HepG2 (cell line): ENCODE results near the gene GATC. TPM values are rescaled to one million over a fixed set of nuclear protein-coding genes. Genes with fewer than 3 reads are reported as not detected.

ENCODE experiments used
- ATAC-seq: fragments of 200-7000 bp; cut with Tn5 transposase; 3 replicates; pipeline ENCODE4 v1.9.1; 2020; ENCODE audit warnings: mild to moderate bottlenecking, moderate library complexity
- BruUV-seq: library from RNA; stranded (reverse); fragments of 400-500 nt; replicated peaks from 2 replicates; lab custom pipeline; 2021; lab: Mats Ljungman, UMichigan
- CTCF ChIA-PET: fragments of 300-600 bp; formaldehyde crosslinking; extraction: SDS; loops from one replicate; lab custom pipeline; 2021; ENCODE audit warnings: low total read pairs, inconsistent platforms, low intra/inter-chr PET ratio; lab: Yijun Ruan, JAX
- POLR2A ChIA-PET: fragments of 350-600 bp; sonication (Branson Sonifier 250); formaldehyde crosslinking; loops from one replicate; lab custom pipeline; 2020; ENCODE audit warnings: antibody characterized with exemption, inconsistent platforms; lab: Yijun Ruan, JAX
- DNase-seq: peaks from one replicate; pipeline ENCODE4 v3.0.0-alpha.2; 2015; ENCODE audit warnings: low spot score
- FAIRE-seq: peaks from 3 replicates; lab custom pipeline; 2011; peaks lifted over from hg19 to GRCh38; lab: Jason Lieb, UNC
- H2AFZ ChIP-seq: one replicate; pipeline ENCODE4 v1.6.1; 2011; ENCODE audit warnings: low read length, inconsistent platforms
- H3K27ac ChIP-seq: fragments of 300-600 bp; 3 replicates; pipeline ENCODE4 v1.8.0; 2011; ENCODE audit warnings: mixed run types, mild to moderate bottlenecking, mixed read lengths, low read length, inconsistent platforms; ENCODE audit not compliant: insufficient read depth; ENCODE audit errors: extremely low read length
- H3K27me3 ChIP-seq, 2 experiments: fragments of 200-600 bp in 1 of 2; 2 replicates in 1 of 2; 3 replicates in 1 of 2; pipeline versions ENCODE4 v1.6.0 to v1.8.0; 2011; ENCODE audit warnings: low read length in 2 of 2, mild to moderate bottlenecking in 2 of 2, moderate library complexity in 2 of 2, inconsistent platforms in 1 of 2; ENCODE audit not compliant: insufficient read depth in 2 of 2, control insufficient read depth in 1 of 2
- H3K36me3 ChIP-seq, 2 experiments: fragments of 200-600 bp in 1 of 2; replicated peaks in 1 of 2; 2 replicates in 1 of 2; 3 replicates in 1 of 2; pipeline versions ENCODE4 v1.5.1 to v1.8.0; 2011; ENCODE audit warnings: low read length in 2 of 2, inconsistent platforms in 1 of 2; ENCODE audit not compliant: insufficient read depth in 2 of 2, control insufficient read depth in 1 of 2
- H3K4me1 ChIP-seq: 2 replicates; pipeline ENCODE4 v1.5.1; 2012; ENCODE audit warnings: low read length, inconsistent platforms; ENCODE audit not compliant: insufficient read depth
- H3K4me2 ChIP-seq: 2 replicates; pipeline ENCODE4 v1.6.0; 2011; ENCODE audit warnings: low read depth, low read length, inconsistent platforms
- H3K4me3 ChIP-seq, 3 experiments: fragments of 200-600 bp in 1 of 3; sonication (generic), shearing (Covaris generic) in 1 of 3; replicated peaks in 1 of 3; 2 replicates each; pipeline ENCODE4 v1.5.1; 2011 to 2016; ENCODE audit warnings: low read length in 3 of 3, inconsistent platforms in 2 of 3, low read depth in 2 of 3, mild to moderate bottlenecking in 2 of 3, control low read depth in 1 of 3, mixed read lengths in 1 of 3; ENCODE audit not compliant: insufficient read depth in 1 of 3
- H3K79me2 ChIP-seq: one replicate; pipeline ENCODE4 v1.6.1; 2011; ENCODE audit warnings: low read length, inconsistent platforms; ENCODE audit not compliant: insufficient read depth
- H3K9ac ChIP-seq: 2 replicates; pipeline ENCODE4 v1.6.0; 2011; ENCODE audit warnings: mild to moderate bottlenecking, low read depth, low read length, inconsistent platforms; ENCODE audit not compliant: insufficient read depth
- H3K9me3 ChIP-seq: 2 replicates; pipeline ENCODE4 v1.5.1; 2012; ENCODE audit warnings: mild to moderate bottlenecking, low read length
- H4K20me1 ChIP-seq: 2 replicates; pipeline ENCODE4 v1.6.0; 2011; ENCODE audit warnings: inconsistent platforms, mild to moderate bottlenecking, low read length, moderate library complexity; ENCODE audit not compliant: insufficient read depth
- ASH2L ChIP-seq: fragments of 300-600, 200-600 bp; sonication (generic); IDR thresholded peaks from 2 replicates; pipeline ENCODE4 v1.7.0; 2017; ENCODE audit warnings: low read depth, mild to moderate bottlenecking, moderate library complexity, mixed read lengths, low read length; ENCODE audit not compliant: insufficient read length
- BATF2 ChIP-seq: sonication (generic); formaldehyde crosslinking; IDR thresholded peaks from 2 replicates; pipeline ENCODE4 v1.8.0; 2022; ENCODE audit warnings: mild to moderate bottlenecking, missing genetic modification reagents, moderate library complexity
- EP300 ChIP-seq, 3 experiments: sonication (generic) in 1 of 3; formaldehyde crosslinking in 1 of 3; IDR thresholded peaks; 2 replicates each; pipeline versions ENCODE4 v1.5.1 to v1.6.1; 2011 to 2020; ENCODE audit warnings: low read depth in 2 of 3, low read length in 2 of 3, borderline replicate concordance in 1 of 3, improper control_type of control experiment in 1 of 3, mild to moderate bottlenecking in 1 of 3, missing genetic modification reagents in 1 of 3, moderate library complexity in 1 of 3
- ETV5 ChIP-seq: IDR thresholded peaks from 2 replicates; pipeline ENCODE4 v1.6.1; 2018; ENCODE audit warnings: missing biosample characterization, missing genetic modification reagents, inconsistent platforms, borderline replicate concordance
- GABPA ChIP-seq, 2 experiments: IDR thresholded peaks; 2 replicates each; pipeline ENCODE4 v1.6.1; 2011 to 2016; ENCODE audit warnings: low read depth in 2 of 2, low read length in 1 of 2, missing biosample characterization in 1 of 2, missing genetic modification characterization in 1 of 2
- HOXA9 ChIP-seq: sonication (generic); formaldehyde crosslinking; IDR thresholded peaks from 2 replicates; pipeline ENCODE4 v1.8.1; 2022; ENCODE audit warnings: missing genetic modification reagents, mild to moderate bottlenecking, moderate library complexity, borderline replicate concordance
- REL ChIP-seq: sonication (generic); formaldehyde crosslinking; conservative IDR thresholded peaks from 2 replicates; pipeline ENCODE4 v1.8.0; 2022; ENCODE audit warnings: mild to moderate bottlenecking, missing genetic modification reagents, moderate library complexity
- RFX3 ChIP-seq: IDR thresholded peaks from 2 replicates; pipeline ENCODE4 v1.6.1; 2016; ENCODE audit warnings: missing biosample characterization, missing genetic modification reagents
- SAP130 ChIP-seq: IDR thresholded peaks from 2 replicates; pipeline ENCODE4 v1.6.1; 2016; ENCODE audit warnings: low read depth
- TCF7L2 ChIP-seq: IDR thresholded peaks from 2 replicates; pipeline ENCODE4 v1.6.1; 2011; ENCODE audit warnings: mild to moderate bottlenecking, low read depth, low read length, moderate library complexity
- TEAD2 ChIP-seq: sonication (generic); formaldehyde crosslinking; IDR thresholded peaks from 2 replicates; pipeline ENCODE4 v1.9.0; 2021; ENCODE audit warnings: missing genetic modification reagents
- ZBTB46 ChIP-seq: sonication (generic); formaldehyde crosslinking; IDR thresholded peaks from 2 replicates; pipeline ENCODE4 v1.4.0; 2020; ENCODE audit warnings: mild to moderate bottlenecking, missing genetic modification reagents, borderline replicate concordance
- ZNF737 ChIP-seq: sonication (generic); formaldehyde crosslinking; IDR thresholded peaks from 2 replicates; pipeline ENCODE4 v1.5.0; 2020; ENCODE audit warnings: missing genetic modification reagents, mild to moderate bottlenecking, borderline replicate concordance
- WGBS: methylation state at CpG from one replicate; pipeline ENCODE4 v1.1.6; 2017; ENCODE audit warnings: low lambda C conversion rate; 5-methylcytosine and 5-hydroxymethylcytosine counted together
- in situ Hi-C: cut with HindIII; loops from 2 replicates; pipeline ENCODE4 v1.10.0; 2017; ENCODE audit warnings: low pct_unique_long_range_greater_than_20kb; ENCODE audit not compliant: extremely low pct_ligation_motif_present
- intact Hi-C: fragments of 100-400 bp; cut with micrococcal nuclease; formaldehyde crosslinking; loops from one replicate; pipeline ENCODE4 v1.10.0; 2022; ENCODE audit not compliant: unreplicated experiment
- polyA plus RNA-seq, 8 experiments: library from polyadenylated mRNA; depleted of rRNA in 3 of 8; stranded (reverse) in 7 of 8; unstranded in 1 of 8; fragments of >200 nt; fragmentation: Illumina TruSeq in 4 of 8; extraction: Trizol in 4 of 8; gene quantifications; 2 replicates each; pipeline versions ENCODE4 v1.2.1 to v1.2.3, GENCODE V29; 2011 to 2016; ENCODE audit warnings: low read depth in 4 of 8, missing spikeins in 1 of 8, mixed read lengths in 1 of 8; ENCODE audit not compliant: insufficient read depth in 1 of 8
- total RNA-seq, 5 experiments: library from RNA; depleted of rRNA; stranded (reverse); fragments of >200 nt; fragmentation: Illumina TruSeq; extraction: Trizol; gene quantifications; 2 replicates each; pipeline ENCODE4 v1.2.3, GENCODE V29; 2016; ENCODE audit warnings: low read depth in 1 of 5

Gene GATC
- total and polyA plus RNA-seq, 2 of the 13 experiments (the other 11 are each of a cell fraction or from before 2014, with no cell fraction given): 17.7 to 29.7 TPM

- no peaks in the 10 kb centered on the region for H4K20me1 ChIP-seq
- H2AFZ ChIP-seq: no peak overlapping the region
- H3K4me2 ChIP-seq: no peak overlapping the region
- H3K36me3 ChIP-seq: no peaks in the 10 kb centered on the region
- in situ Hi-C loops: no loop called here
- H3K4me3 ChIP-seq: no peak overlapping the region
- WGBS: 93% methylated on average over 6 of the region's 6 CpGs
- ChIA-PET POLR2A (interaction anchor here (1.1 to 1.2 kb wide), 2 partner anchors 22 to 158 kb away, joined by 4 to 6 read pairs; partner anchors contain the start of gene DYNLL1), CTCF (no interaction called here)
- H3K4me1 ChIP-seq: peaks cover 40% of the 10 kb centered on the region
- H3K27me3 ChIP-seq: no peaks in the 10 kb centered on the region; a peak in 1 of 5 replicates
- FAIRE-seq (no peak), ATAC-seq (no peak), DNase-seq (no peak)
- H3K79me2 ChIP-seq: peaks cover 8% of the 10 kb centered on the region
- H3K9ac ChIP-seq: no peak overlapping the region
- no peaks in the 10 kb centered on the region for H3K9me3 ChIP-seq
- no TSS peak for BruUV-seq
- TF ChIP-seq TEAD2 (CRISPR knock-in tag): no peak
- TF ChIP-seq HOXA9 (CRISPR knock-in tag): no peak
- no peak for TF ChIP-seq TCF7L2
- TF ChIP-seq ZNF737 (CRISPR knock-in tag): no peak
- TF ChIP-seq EP300 (IDR thresholded peaks at IDR 0.05; ENCODE audit: low read depth in 2 of 2, low read length in 2 of 2): no peak
- no peak for TF ChIP-seq EP300 (CRISPR knock-in tag; IDR thresholded peaks at IDR 0.05; ENCODE audit: borderline replicate concordance)
- H3K27ac ChIP-seq: no peak overlapping the region
- intact Hi-C loops: no loop called here
Measured at GRCh38 chr12:120473807-120474615, 27.8 kb downstream of the GATC start.

- WGBS: 71% methylated on average over 2 of the region's 2 CpGs
- no peak overlapping the region for H3K4me2 ChIP-seq
- CTCF ChIA-PET: no interaction called here
- no peak overlapping the region for H3K9ac ChIP-seq
- FAIRE-seq: no peak
- H3K27ac ChIP-seq: no peak overlapping the region
- H3K4me1 ChIP-seq: peaks cover 40% of the 10 kb centered on the region
- POLR2A ChIA-PET: interaction anchor here (1.1 to 1.2 kb wide), 2 partner anchors 21 to 158 kb away, joined by 4 to 6 read pairs; partner anchors contain the start of gene DYNLL1
- peaks cover 6% of the 10 kb centered on the region for H3K79me2 ChIP-seq
- H3K27me3 ChIP-seq: no peaks in the 10 kb centered on the region; a peak in 1 of 5 replicates
- in situ Hi-C loops: no loop called here
- intact Hi-C loops: no loop called here
- no peaks in the 10 kb centered on the region for H3K36me3 ChIP-seq
- DNase-seq: no peak
- ATAC-seq: no peak; the same call in 2 of the 3 replicates
- no TSS peak for BruUV-seq
- H4K20me1 ChIP-seq: no peaks in the 10 kb centered on the region
- H3K4me3 ChIP-seq: no peak overlapping the region
- H2AFZ ChIP-seq: no peak overlapping the region
- H3K9me3 ChIP-seq: no peaks in the 10 kb centered on the region
- TF ChIP-seq BATF2 (CRISPR knock-in tag) (no peak), GABPA (IDR thresholded peaks at IDR 0.05; ENCODE audit: low read depth, low read length) (no peak), GABPA (CRISPR knock-in tag; IDR thresholded peaks at IDR 0.05; ENCODE audit: low read depth) (peak; percentile 29; the same call in 1 of the 2 replicates), SAP130 (CRISPR knock-in tag) (peak; percentile 51), ETV5 (peak; percentile 51; the same call in 1 of the 2 replicates), REL (CRISPR knock-in tag) (no peak), ZBTB46 (CRISPR knock-in tag) (no peak), ASH2L (no peak), RFX3 (CRISPR knock-in tag) (no peak)
Measured at GRCh38 chr12:120474616-120474960, 28.3 kb downstream of the GATC start.
